B cell (primary cell): ENCODE data around the gene BBX.

ENCODE experiments used
- EZH2 ChIP-seq: IDR thresholded peaks from 2 replicates; pipeline ENCODE4 v1.6.1; 2012; ENCODE audit warnings: borderline replicate concordance, low read depth, mild to moderate bottlenecking, moderate library complexity, low read length; ENCODE audit not compliant: insufficient read depth, poor library complexity, severe bottlenecking
- TF ChIP-seq, protein P1 (sequence below): fragments of 200-600 bp; IDR thresholded peaks from one replicate; pipeline ENCODE4 v1.8.0; 2022; ENCODE audit warnings: antibody characterized with exemption, mild to moderate bottlenecking

DNA sequence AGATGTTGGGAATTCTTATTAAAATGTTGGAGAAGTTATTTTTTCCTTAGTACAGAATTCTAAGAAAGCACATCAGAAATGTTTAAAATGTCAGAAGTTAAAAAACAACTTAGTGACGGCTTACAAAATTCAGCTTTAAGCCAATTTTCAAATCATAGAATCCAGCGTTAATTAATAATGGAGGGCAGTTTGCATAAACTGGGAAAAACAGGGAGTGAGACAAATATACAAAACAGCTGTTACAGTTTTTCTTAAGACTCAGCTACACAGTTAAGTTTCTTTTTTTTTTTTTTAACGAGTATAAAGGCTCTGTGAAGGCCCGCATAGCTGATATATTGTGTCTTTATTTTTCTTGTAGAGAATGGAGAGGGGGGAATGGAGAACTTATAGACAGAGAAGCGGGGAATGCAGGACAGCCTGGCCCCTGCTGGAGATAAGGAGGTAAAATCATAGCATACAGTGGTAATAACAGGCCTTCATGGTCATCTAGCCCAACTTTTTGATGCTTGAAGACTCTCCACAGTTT, 164.4 kb downstream of the BBX start:
- TF ChIP-seq, protein P1, sequence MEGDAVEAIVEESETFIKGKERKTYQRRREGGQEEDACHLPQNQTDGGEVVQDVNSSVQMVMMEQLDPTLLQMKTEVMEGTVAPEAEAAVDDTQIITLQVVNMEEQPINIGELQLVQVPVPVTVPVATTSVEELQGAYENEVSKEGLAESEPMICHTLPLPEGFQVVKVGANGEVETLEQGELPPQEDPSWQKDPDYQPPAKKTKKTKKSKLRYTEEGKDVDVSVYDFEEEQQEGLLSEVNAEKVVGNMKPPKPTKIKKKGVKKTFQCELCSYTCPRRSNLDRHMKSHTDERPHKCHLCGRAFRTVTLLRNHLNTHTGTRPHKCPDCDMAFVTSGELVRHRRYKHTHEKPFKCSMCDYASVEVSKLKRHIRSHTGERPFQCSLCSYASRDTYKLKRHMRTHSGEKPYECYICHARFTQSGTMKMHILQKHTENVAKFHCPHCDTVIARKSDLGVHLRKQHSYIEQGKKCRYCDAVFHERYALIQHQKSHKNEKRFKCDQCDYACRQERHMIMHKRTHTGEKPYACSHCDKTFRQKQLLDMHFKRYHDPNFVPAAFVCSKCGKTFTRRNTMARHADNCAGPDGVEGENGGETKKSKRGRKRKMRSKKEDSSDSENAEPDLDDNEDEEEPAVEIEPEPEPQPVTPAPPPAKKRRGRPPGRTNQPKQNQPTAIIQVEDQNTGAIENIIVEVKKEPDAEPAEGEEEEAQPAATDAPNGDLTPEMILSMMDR: no peak
- no peak for TF ChIP-seq EZH2
